Breast epithelium (tissue), 3 donors: Measurements from ENCODE around the gene ZNF700.

Experiments
- CTCF ChIP-seq, 3 donors: fragments of 450-650 bp; IDR thresholded peaks; one replicate each; pipeline ENCODE4 v1.5.1; 2016 to 2017; ENCODE audit warnings: antibody characterized with exemption in 3 of 3, mild to moderate bottlenecking in 3 of 3, moderate library complexity in 3 of 3
- POLR2AphosphoS5 ChIP-seq, 3 donors: sonication (generic); formaldehyde crosslinking; IDR thresholded peaks; one replicate each; pipeline ENCODE4 v1.6.1; 2017; ENCODE audit warnings: antibody characterized with exemption in 3 of 3

- TF ChIP-seq CTCF (IDR thresholded peaks at IDR 0.05) (no peak), POLR2AphosphoS5 (IDR thresholded peaks at IDR 0.05) (no peak)
These were observed 54.6 kb downstream of the ZNF700 start for GRCh38 chr19:11979527-11979926.
